B cell (primary cell): Measurements from ENCODE around the gene MBD1. TPM values are rescaled to one million over a fixed set of nuclear protein-coding genes. Genes with fewer than 3 reads are reported as not detected.

Source experiments
- ATAC-seq: fragments of 200-7000 bp; cut with Tn5 transposase; one replicate; pipeline ENCODE4 v1.10.0; 2021; ENCODE audit warnings: low read depth, mild to moderate bottlenecking, moderate number of reproducible peaks, moderate library complexity
- CTCF ChIA-PET: fragments of 350-600 bp; sonication (Branson Sonifier 250); formaldehyde crosslinking; loops from one replicate; lab custom pipeline; 2021; ENCODE audit warnings: antibody characterized with exemption, inconsistent platforms; lab: Charles Lee
- POLR2A ChIA-PET: fragments of 350-600 bp; sonication (Branson Sonifier 250); formaldehyde crosslinking; loops from one replicate; lab custom pipeline; 2021; ENCODE audit warnings: antibody characterized with exemption; lab: Charles Lee
- DNase-seq: peaks from one replicate; pipeline ENCODE4 v3.0.0; 2013
- H2AFZ ChIP-seq: 2 replicates; pipeline ENCODE4 v1.6.1; 2012; ENCODE audit warnings: mild to moderate bottlenecking, low read depth, low read length; ENCODE audit not compliant: insufficient read depth, poor library complexity, severe bottlenecking
- H3K27ac ChIP-seq, 2 donors: 1 replicate in 1 of 2; 2 replicates in 1 of 2; pipeline ENCODE4 v1.5.1; 2012 to 2013; ENCODE audit warnings: low read length in 2 of 2, mild to moderate bottlenecking in 2 of 2, moderate library complexity in 1 of 2
- H3K27me3 ChIP-seq, 4 experiments: fragments of 200-600 bp in 1 of 4; sonication (generic) in 1 of 4; replicated peaks in 1 of 4; 1 replicate in 2 of 4; 2 replicates in 2 of 4; pipeline versions ENCODE4 v1.6.1 to v1.7.0; 2013 to 2016; ENCODE audit warnings: low read length in 3 of 4, mild to moderate bottlenecking in 2 of 4, mixed read lengths in 1 of 4, moderate library complexity in 1 of 4; ENCODE audit not compliant: insufficient read depth in 4 of 4, control insufficient read depth in 3 of 4; ENCODE audit errors: control extremely low read depth in 1 of 4
- H3K36me3 ChIP-seq, 2 experiments: replicated peaks in 1 of 2; 1 replicate in 1 of 2; 2 replicates in 1 of 2; pipeline versions ENCODE4 v1.6.1 to v1.7.1; 2013; ENCODE audit warnings: low read length in 1 of 2; ENCODE audit not compliant: insufficient read depth in 2 of 2, control insufficient read depth in 1 of 2; ENCODE audit errors: control extremely low read depth in 1 of 2, extremely low read depth in 1 of 2
- H3K4me1 ChIP-seq, 2 donors: fragments of 200-600 bp in 1 of 2; sonication (generic) in 1 of 2; 1 replicate in 1 of 2; 2 replicates in 1 of 2; pipeline versions ENCODE4 v1.5.1 to v1.6.1; 2013 to 2017; ENCODE audit warnings: low read length in 2 of 2; ENCODE audit not compliant: control insufficient read depth in 2 of 2, insufficient read depth in 2 of 2
- H3K4me2 ChIP-seq: replicated peaks from 2 replicates; pipeline ENCODE3; 2012; ENCODE audit warnings: mild to moderate bottlenecking, low read depth, low read length; ENCODE audit not compliant: poor library complexity, severe bottlenecking
- H3K4me3 ChIP-seq, 5 experiments: fragments of 200-600 bp in 1 of 5; sonication (generic) in 1 of 5; 1 replicate in 3 of 5; 2 replicates in 2 of 5; pipeline versions ENCODE4 v1.5.1 to v1.7.0; 2011 to 2016; ENCODE audit warnings: low read length in 4 of 5, mild to moderate bottlenecking in 4 of 5, low read depth in 2 of 5, control low read depth in 1 of 5, moderate library complexity in 1 of 5; ENCODE audit not compliant: insufficient read depth in 1 of 5; ENCODE audit errors: control extremely low read depth in 1 of 5, extremely low read depth in 1 of 5
- H3K79me2 ChIP-seq: fragments of 200-600 bp; sonication (generic); one replicate; pipeline ENCODE4 v1.6.0; 2016; ENCODE audit warnings: low read length; ENCODE audit not compliant: control insufficient read depth, insufficient read depth
- H3K9ac ChIP-seq: fragments of 200-600 bp; sonication (generic); 2 replicates; pipeline ENCODE4 v1.6.1; 2017; ENCODE audit warnings: mild to moderate bottlenecking, low read length, moderate library complexity
- H3K9me3 ChIP-seq, 3 donors: one replicate each; pipeline versions ENCODE4 v1.6.1 to v1.7.1; 2013; ENCODE audit warnings: low read length in 2 of 3; ENCODE audit not compliant: control insufficient read depth in 2 of 3, insufficient read depth in 1 of 3; ENCODE audit errors: control extremely low read depth in 1 of 3
- H4K20me1 ChIP-seq: 2 replicates; pipeline ENCODE4 v1.6.0; 2012; ENCODE audit warnings: mild to moderate bottlenecking, low read length; ENCODE audit not compliant: insufficient read depth, control insufficient read depth, poor library complexity, severe bottlenecking
- H3K27ac Mint-ChIP-seq: one replicate; pipeline ENCODE4 v1.8.0; 2021; ENCODE audit warnings: mixed read lengths
- H3K27me3 Mint-ChIP-seq: one replicate; pipeline ENCODE4 v1.8.0; 2021; ENCODE audit warnings: mixed read lengths
- H3K4me1 Mint-ChIP-seq: one replicate; pipeline ENCODE4 v1.8.0; 2021; ENCODE audit warnings: mixed read lengths
- H3K4me3 Mint-ChIP-seq: one replicate; pipeline ENCODE4 v1.8.0; 2021; ENCODE audit warnings: mixed read lengths
- H3K9me3 Mint-ChIP-seq: one replicate; pipeline ENCODE4 v1.8.0; 2022; ENCODE audit warnings: mixed read lengths; ENCODE audit not compliant: insufficient read depth
- CTCF ChIP-seq: fragments of 200-600 bp; IDR thresholded peaks from one replicate; pipeline ENCODE4 v1.8.0; 2022; ENCODE audit warnings: antibody characterized with exemption, mild to moderate bottlenecking
- EZH2 ChIP-seq: IDR thresholded peaks from 2 replicates; pipeline ENCODE4 v1.6.1; 2012; ENCODE audit warnings: borderline replicate concordance, low read depth, mild to moderate bottlenecking, moderate library complexity, low read length; ENCODE audit not compliant: insufficient read depth, poor library complexity, severe bottlenecking
- WGBS: methylation state at CpG from one replicate; pipeline ENCODE4 v1.1.5; 2013; ENCODE audit warnings: missing lambda C conversion rate; ENCODE audit not compliant: insufficient coverage; 5-methylcytosine and 5-hydroxymethylcytosine counted together
- intact Hi-C: fragments of 100-400 bp; cut with micrococcal nuclease; formaldehyde crosslinking; loops from one replicate; pipeline ENCODE4 v1.10.0; 2022
- polyA plus RNA-seq: library from polyadenylated mRNA; depleted of rRNA; stranded (reverse); fragments of >200 nt; gene quantifications from 2 replicates; pipeline ENCODE4 v1.2.3, GENCODE V29; 2012
- total RNA-seq, 2 donors: library from RNA; stranded (reverse); fragments of 120-200 nt in 1 of 2; gene quantifications; 1 replicate in 1 of 2; 2 replicates in 1 of 2; pipeline versions ENCODE4 v1.2.3 to v1.2.4, GENCODE V29; 2013 to 2022

MBD1 gene
- total and polyA plus RNA-seq, 2 donors (not counting 1 experiment from before 2014, with no cell fraction given) = 120 to 135 TPM

DNA sequence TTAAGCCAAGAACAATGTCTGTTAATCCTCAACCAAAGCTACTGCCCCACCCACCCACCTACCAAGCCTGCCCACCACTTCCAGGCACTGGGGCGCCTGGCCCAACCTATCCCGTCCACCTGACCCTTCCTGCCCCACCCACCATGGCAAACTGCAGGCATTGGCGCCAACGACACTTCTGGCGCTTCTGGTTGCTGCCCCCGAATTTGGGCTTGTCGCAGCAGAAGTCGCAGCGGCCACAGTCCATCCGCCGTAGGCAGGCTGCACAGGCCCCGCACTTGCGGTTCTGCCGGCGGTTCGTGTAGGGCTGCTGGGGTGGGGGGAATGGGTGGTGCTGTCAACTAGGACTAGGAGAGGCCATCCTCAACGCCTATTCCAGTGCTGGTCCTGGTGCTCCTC lies 7.3 kb downstream of the MBD1 start:
- H4K20me1 ChIP-seq = peaks cover 21% of the 10 kb centered on the region
- no peak overlapping the region for H3K27ac ChIP-seq
- 100% methylated on average over 13 of the region's 17 CpGs for WGBS
- no peak overlapping the region for H3K4me3 ChIP-seq
- CTCF ChIA-PET = interaction anchor here (1.4 kb wide), 1 partner anchor 83 kb away, joined by 5 read pairs; no protein-coding TSS in a partner anchor
- Mint-ChIP-seq H3K4me3 (no peak overlapping the region), H3K4me1 (peaks cover 5% of the 10 kb centered on the region), H3K27me3 (no peaks in the 10 kb centered on the region), H3K9me3 (no peaks in the 10 kb centered on the region), H3K27ac (no peak overlapping the region)
- H3K4me2 ChIP-seq = no peak overlapping the region
- peaks cover 2 to 3% of the 10 kb centered on the region in 2 donors for H3K4me1 ChIP-seq
- DNase-seq (no peak), ATAC-seq (no peak)
- intact Hi-C loops = no loop called here
- H2AFZ ChIP-seq = no peak overlapping the region
- no peak overlapping the region for H3K9ac ChIP-seq
- POLR2A ChIA-PET = no interaction called here
- no peaks in the 10 kb centered on the region for H3K9me3 ChIP-seq
- peaks cover 26% of the 10 kb centered on the region for H3K79me2 ChIP-seq
- H3K27me3 ChIP-seq = no peaks in the 10 kb centered on the region
- peaks cover 2 to 90% of the 10 kb centered on the region in 2 experiments for H3K36me3 ChIP-seq
- no peak for TF ChIP-seq CTCF
- no peak for TF ChIP-seq EZH2

DNA sequence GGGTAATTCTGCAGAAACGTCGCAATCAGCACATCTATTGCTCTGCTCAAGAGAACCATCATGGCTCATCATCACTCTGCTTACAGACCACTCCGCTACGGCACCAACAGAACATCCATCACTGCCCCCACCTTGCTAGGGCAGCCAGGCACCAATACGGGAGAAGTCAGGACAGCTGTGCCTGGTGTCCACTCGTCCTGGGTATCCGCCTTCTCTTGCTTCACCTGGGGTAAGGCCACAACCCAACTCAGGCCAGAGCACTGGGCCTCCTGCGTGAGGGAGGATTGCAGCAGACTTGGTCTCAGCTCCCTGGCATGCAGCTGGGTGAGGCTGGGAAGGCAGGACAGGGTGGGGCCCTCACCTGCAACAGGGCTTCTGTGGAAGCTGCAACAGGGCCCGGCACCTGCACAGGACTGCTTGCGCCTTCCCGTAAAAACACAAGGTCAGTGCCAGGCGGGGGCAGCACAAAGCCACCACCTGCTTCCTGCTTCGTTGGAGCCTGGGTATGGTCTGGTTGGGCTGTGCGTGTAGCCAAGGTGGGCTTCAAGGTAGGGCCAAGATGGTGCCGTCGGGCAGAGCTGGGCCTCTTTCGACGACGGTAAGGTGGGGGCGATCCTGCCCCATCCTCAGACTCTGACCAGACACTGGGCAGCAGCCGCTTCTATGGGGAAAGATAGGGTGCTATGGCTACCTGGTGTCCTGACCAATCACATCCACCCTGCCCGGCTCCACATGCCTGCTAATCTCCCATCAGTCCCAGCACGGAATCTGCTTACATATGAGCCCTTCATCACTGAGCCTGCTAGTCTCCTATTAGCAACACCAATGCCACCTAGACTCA lies 7.9 kb downstream of the MBD1 start:
- ATAC-seq (no peak), DNase-seq (no peak)
- H3K4me3 ChIP-seq = no peak overlapping the region
- TF ChIP-seq EZH2 (no peak), CTCF (no peak)
- Mint-ChIP-seq H3K4me1 (peaks cover 4% of the 10 kb centered on the region), H3K4me3 (no peak overlapping the region), H3K27ac (no peak overlapping the region), H3K27me3 (no peaks in the 10 kb centered on the region), H3K9me3 (no peaks in the 10 kb centered on the region)
- no peaks in the 10 kb centered on the region for H3K27me3 ChIP-seq
- no peak overlapping the region for H3K4me2 ChIP-seq
- peaks cover 24% of the 10 kb centered on the region for H3K79me2 ChIP-seq
- no peak overlapping the region for H2AFZ ChIP-seq
- H3K9ac ChIP-seq = no peak overlapping the region
- peaks cover 2 to 89% of the 10 kb centered on the region in 2 experiments for H3K36me3 ChIP-seq
- CTCF ChIA-PET = interaction anchor here (1.4 kb wide), 1 partner anchor 84 kb away, joined by 5 read pairs; no protein-coding TSS in a partner anchor
- POLR2A ChIA-PET = no interaction called here
- no peak overlapping the region for H3K27ac ChIP-seq
- intact Hi-C loops = no loop called here
- H3K4me1 ChIP-seq = peaks cover 0 to 3% of the 10 kb centered on the region in 2 donors
- peaks cover 21% of the 10 kb centered on the region for H4K20me1 ChIP-seq
- no peaks in the 10 kb centered on the region for H3K9me3 ChIP-seq
- 97% methylated on average over 22 of the region's 23 CpGs for WGBS
